CD14-positive monocyte (primary cell): Measurements from ENCODE around the gene SPSB3. TPM values are rescaled to one million over a fixed set of nuclear protein-coding genes. Genes with fewer than 3 reads are reported as not detected.

Experiments used
- DNase-seq, 3 donors: peaks; one replicate each; pipeline ENCODE4 v3.0.0-alpha.2; 2011 to 2022
- H2AFZ ChIP-seq: 2 replicates; pipeline ENCODE4 v1.6.0; 2012; ENCODE audit warnings: mild to moderate bottlenecking, low read depth, low read length, inconsistent platforms; ENCODE audit not compliant: insufficient read depth, poor library complexity, severe bottlenecking
- H3K27ac ChIP-seq, 2 donors: 1 replicate in 1 of 2; 2 replicates in 1 of 2; pipeline ENCODE4 v1.5.1; 2012 to 2013; ENCODE audit warnings: low read length in 2 of 2, control low read depth in 1 of 2, inconsistent platforms in 1 of 2, low read depth in 1 of 2, mild to moderate bottlenecking in 1 of 2
- H3K27me3 ChIP-seq, 2 donors: one replicate each; pipeline versions ENCODE4 v1.6.0 to v1.6.1; 2011 to 2013; ENCODE audit warnings: low read length in 2 of 2; ENCODE audit not compliant: control insufficient read depth in 2 of 2, insufficient read depth in 2 of 2
- H3K36me3 ChIP-seq, 2 donors: replicated peaks in 1 of 2; 1 replicate in 1 of 2; 2 replicates in 1 of 2; pipeline versions ENCODE4 v1.5.1 to v1.6.1; 2012 to 2013; ENCODE audit warnings: low read length in 2 of 2, control low read depth in 1 of 2, inconsistent platforms in 1 of 2, mild to moderate bottlenecking in 1 of 2; ENCODE audit not compliant: insufficient read depth in 2 of 2, control insufficient read depth in 1 of 2
- H3K4me1 ChIP-seq, 2 donors: 1 replicate in 1 of 2; 2 replicates in 1 of 2; pipeline versions ENCODE4 v1.5.1 to v1.6.1; 2012 to 2013; ENCODE audit warnings: low read length in 2 of 2, control low read depth in 1 of 2, inconsistent platforms in 1 of 2, mild to moderate bottlenecking in 1 of 2, moderate library complexity in 1 of 2; ENCODE audit not compliant: insufficient read depth in 2 of 2, control insufficient read depth in 1 of 2
- H3K4me2 ChIP-seq: replicated peaks from 2 replicates; pipeline ENCODE3; 2012; ENCODE audit warnings: low read length, moderate library complexity, mild to moderate bottlenecking; ENCODE audit not compliant: poor library complexity, severe bottlenecking; ENCODE audit errors: extremely low read depth
- H3K4me3 ChIP-seq, 3 experiments: fragments of 200-600 bp in 1 of 3; sonication (generic) in 1 of 3; replicated peaks in 1 of 3; 1 replicate in 2 of 3; 2 replicates in 1 of 3; pipeline ENCODE4 v1.5.1; 2011 to 2013; ENCODE audit warnings: low read length in 3 of 3, mild to moderate bottlenecking in 3 of 3, control low read depth in 2 of 3, low read depth in 2 of 3, inconsistent platforms in 1 of 3, moderate library complexity in 1 of 3
- H3K79me2 ChIP-seq: 2 replicates; pipeline ENCODE4 v1.6.0; 2012; ENCODE audit warnings: mild to moderate bottlenecking, control low read depth, inconsistent platforms, low read length, moderate library complexity; ENCODE audit not compliant: insufficient read depth
- H3K9ac ChIP-seq: 2 replicates; pipeline ENCODE4 v1.6.0; 2017; ENCODE audit warnings: low read length, mild to moderate bottlenecking; ENCODE audit not compliant: insufficient read depth, poor library complexity, severe bottlenecking
- H3K9me3 ChIP-seq, 2 donors: replicated peaks in 1 of 2; 1 replicate in 1 of 2; 2 replicates in 1 of 2; pipeline versions ENCODE4 v1.5.1 to v1.6.1; 2012 to 2013; ENCODE audit warnings: low read length in 2 of 2, control low read depth in 1 of 2; ENCODE audit not compliant: control insufficient read depth in 1 of 2, insufficient read depth in 1 of 2
- H4K20me1 ChIP-seq: 2 replicates; pipeline ENCODE4 v1.6.0; 2012; ENCODE audit warnings: mild to moderate bottlenecking, low read length, control low read depth, moderate library complexity; ENCODE audit not compliant: insufficient read depth
- H3K27ac Mint-ChIP-seq, 7 donors: one replicate each; pipeline ENCODE4 v1.8.0; 2020; ENCODE audit warnings: mild to moderate bottlenecking in 7 of 7, mixed read lengths in 7 of 7, moderate library complexity in 6 of 7, inconsistent platforms in 2 of 7
- H3K27me3 Mint-ChIP-seq, 3 donors: one replicate each; pipeline ENCODE4 v1.8.0; 2021 to 2022; ENCODE audit warnings: low read depth in 3 of 3, mild to moderate bottlenecking in 3 of 3, mixed read lengths in 3 of 3, moderate library complexity in 3 of 3, inconsistent platforms in 1 of 3
- H3K36me3 Mint-ChIP-seq, 2 donors: one replicate each; pipeline ENCODE4 v1.8.0; 2020; ENCODE audit warnings: mixed read lengths in 2 of 2, inconsistent platforms in 1 of 2, mild to moderate bottlenecking in 1 of 2
- H3K4me1 Mint-ChIP-seq: one replicate; pipeline ENCODE4 v1.8.0; 2020; ENCODE audit warnings: mild to moderate bottlenecking, mixed read lengths
- H3K4me3 Mint-ChIP-seq, 2 donors: one replicate each; pipeline ENCODE4 v1.8.0; 2020; ENCODE audit warnings: mild to moderate bottlenecking in 2 of 2, mixed read lengths in 2 of 2, moderate library complexity in 1 of 2
- H3K9me3 Mint-ChIP-seq, 7 donors: one replicate each; pipeline ENCODE4 v1.8.0; 2020 to 2022; ENCODE audit warnings: mixed read lengths in 7 of 7, mild to moderate bottlenecking in 6 of 7, moderate library complexity in 6 of 7, inconsistent platforms in 2 of 7
- CTCF ChIP-seq: fragments of 200-600 bp; IDR thresholded peaks from one replicate; pipeline ENCODE4 v1.8.0; 2022; ENCODE audit warnings: antibody characterized with exemption, mild to moderate bottlenecking
- WGBS: methylation state at CpG from one replicate; pipeline ENCODE4 v1.1.5; 2013; ENCODE audit warnings: missing lambda C conversion rate; ENCODE audit not compliant: insufficient coverage; 5-methylcytosine and 5-hydroxymethylcytosine counted together
- intact Hi-C, 2 donors: fragments of 100-400 bp; cut with micrococcal nuclease; formaldehyde crosslinking; loops; one replicate each; pipeline versions ENCODE4 v1.15.0 to v1.15.1; 2023
- polyA plus RNA-seq, 3 donors: library from polyadenylated mRNA; depleted of rRNA in 1 of 3; unstranded in 2 of 3; stranded (reverse) in 1 of 3; fragments of 300-500 nt in 2 of 3; fragments of >200 nt in 1 of 3; fragmentation: Illumina TruSeq in 2 of 3; gene quantifications; 1 replicate in 2 of 3; 2 replicates in 1 of 3; pipeline ENCODE4 v1.2.3, GENCODE V29; 2012 to 2021

Gene SPSB3
- polyA plus RNA-seq, 3 donors: 36.8 to 151 (median 40.2) TPM

- Histone ChIP-seq H3K9me3 (no peaks in the 10 kb centered on the region), H3K9ac (no peak overlapping the region), H2AFZ (no peak overlapping the region), H3K4me2 (no peak overlapping the region), H3K4me3 (no peak overlapping the region), H3K4me1 (no peaks in the 10 kb centered on the region), H3K27ac (no peak overlapping the region), H3K27me3 (no peaks in the 10 kb centered on the region), H3K79me2 (no peaks in the 10 kb centered on the region), H3K36me3 (peaks cover 55 to 78% of the 10 kb centered on the region in 2 donors), H4K20me1 (peaks cover 20% of the 10 kb centered on the region)
- Mint-ChIP-seq H3K9me3 (no peaks in the 10 kb centered on the region), H3K4me1 (no peaks in the 10 kb centered on the region), H3K4me3 (no peak overlapping the region), H3K27ac (no peak overlapping the region), H3K36me3 (peaks cover 54 to 88% of the 10 kb centered on the region in 2 donors), H3K27me3 (peaks cover 0 to 1% (median 1%) of the 10 kb centered on the region in 3 donors)
- 98% methylated on average over 6 of the region's 12 CpGs for WGBS
- TF ChIP-seq CTCF: no peak
- intact Hi-C loops: no loop called here
- DNase-seq: no peak
These were observed 28.2 kb downstream of the SPSB3 start for GRCh38 chr16:1754204-1754603.

- Histone ChIP-seq H3K79me2 (no peaks in the 10 kb centered on the region), H3K27ac (no peak overlapping the region), H3K4me3 (no peak overlapping the region), H3K4me1 (no peaks in the 10 kb centered on the region), H3K36me3 (peaks cover 57 to 79% of the 10 kb centered on the region in 2 donors), H2AFZ (no peak overlapping the region), H3K27me3 (no peaks in the 10 kb centered on the region), H3K4me2 (no peak overlapping the region), H4K20me1 (peaks cover 20% of the 10 kb centered on the region), H3K9ac (no peak overlapping the region), H3K9me3 (no peaks in the 10 kb centered on the region)
- peaks cover 0 to 1% (median 0%) of the 10 kb centered on the region in 3 donors for H3K27me3 Mint-ChIP-seq
- no peaks in the 10 kb centered on the region for H3K9me3 Mint-ChIP-seq
- DNase-seq: no peak
- intact Hi-C loops: no loop called here
- H3K4me3 Mint-ChIP-seq: no peak overlapping the region
- no peaks in the 10 kb centered on the region for H3K4me1 Mint-ChIP-seq
- peaks cover 60 to 91% of the 10 kb centered on the region in 2 donors for H3K36me3 Mint-ChIP-seq
- no peak for TF ChIP-seq CTCF
- no peak overlapping the region for H3K27ac Mint-ChIP-seq
- WGBS: 100% methylated on average over 7 of the region's 14 CpGs
These were observed 29.5 kb downstream of the SPSB3 start for GRCh38 chr16:1752853-1753252.
